Measurements from ENCODE around the gene EIF4A3. TPM values are rescaled to one million over a fixed set of nuclear protein-coding genes. Genes with fewer than 3 reads are reported as not detected.

EIF4A3 gene
- total RNA-seq, 1 donor from 2014 or later = 89.9 TPM

- no peak overlapping the region for H3K9ac ChIP-seq (ENCODE audit: low read length)
- no peaks in the 10 kb centered on the region for H3K36me3 Mint-ChIP-seq (ENCODE audit: low read depth, unreplicated experiment)
- DNase-seq (ENCODE audit: low read depth) (no peak), FAIRE-seq (no peak)
- H2AFZ ChIP-seq (ENCODE audit: low read depth, low read length) = no peak overlapping the region
- peaks cover 7% of the 10 kb centered on the region for H3K4me1 Mint-ChIP-seq (ENCODE audit: low read depth, unreplicated experiment)
- H3K4me3 ChIP-seq (ENCODE audit: insufficient read depth, low read depth, low read length) = no peak overlapping the region
- H3K4me1 ChIP-seq (ENCODE audit: insufficient read depth, low read length) = no peaks in the 10 kb centered on the region
- H3K9me3 ChIP-seq (ENCODE audit: insufficient read depth, low read depth, low read length) = no peaks in the 10 kb centered on the region
- H3K4me2 ChIP-seq (ENCODE audit: low read length) = no peak overlapping the region
- peaks cover 5% of the 10 kb centered on the region for H3K9me3 Mint-ChIP-seq (ENCODE audit: unreplicated experiment)
- TF ChIP-seq CTCF (IDR thresholded peaks at IDR 0.05; ENCODE audit: insufficient read depth, low read depth, low read length) (no peak), EZH2 (IDR thresholded peaks at IDR 0.05; ENCODE audit: insufficient read depth, low read length) (no peak)
- H3K27me3 ChIP-seq (ENCODE audit: insufficient read depth, low read length) = peaks cover 13% of the 10 kb centered on the region
- H3K79me2 ChIP-seq (ENCODE audit: insufficient read depth, low read length) = no peaks in the 10 kb centered on the region
- no peaks in the 10 kb centered on the region for H3K36me3 ChIP-seq (ENCODE audit: insufficient read depth, low read length)
- peaks cover 31% of the 10 kb centered on the region for H3K27me3 Mint-ChIP-seq (ENCODE audit: low read depth, unreplicated experiment)
- H3K27ac Mint-ChIP-seq (ENCODE audit: unreplicated experiment) = no peak overlapping the region
- H3K4me3 Mint-ChIP-seq (ENCODE audit: unreplicated experiment) = no peak overlapping the region
- no peak overlapping the region for H3K27ac ChIP-seq (ENCODE audit: low read depth, low read length)
- no peaks in the 10 kb centered on the region for H4K20me1 ChIP-seq (ENCODE audit: insufficient read depth, low read length)
These were observed 42.7 kb upstream of the EIF4A3 start for GRCh38 chr17:80189611-80190010.

DNA sequence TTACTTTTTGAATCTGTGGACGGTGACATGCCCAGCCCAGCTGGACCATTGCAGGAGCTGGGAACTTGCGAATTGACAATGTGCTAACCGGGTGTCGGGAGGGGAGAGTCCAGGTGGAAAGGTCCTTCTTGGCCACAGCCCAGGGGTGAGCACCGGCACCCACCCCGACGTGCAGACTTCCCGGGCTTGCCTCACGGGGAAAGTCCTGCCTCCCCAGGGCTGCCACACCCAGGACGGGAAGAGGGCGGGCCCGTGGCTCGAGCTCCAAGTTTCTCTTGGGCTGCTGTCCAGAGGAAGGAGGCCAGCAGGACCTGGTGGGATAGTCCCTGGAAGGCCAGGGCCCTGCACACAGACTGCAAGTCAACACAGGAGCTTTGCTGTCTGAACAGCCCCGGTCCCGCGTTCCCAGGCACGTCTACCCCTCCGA, 40.6 kb upstream of the EIF4A3 start:
- TF ChIP-seq CTCF (IDR thresholded peaks at IDR 0.05; ENCODE audit: insufficient read depth, low read depth, low read length) = no peak
- TF ChIP-seq EZH2 (IDR thresholded peaks at IDR 0.05; ENCODE audit: insufficient read depth, low read length) = no peak
- Mint-ChIP-seq H3K4me1 (ENCODE audit: low read depth, unreplicated experiment) (peaks cover 7% of the 10 kb centered on the region), H3K27me3 (ENCODE audit: low read depth, unreplicated experiment) (peaks cover 27% of the 10 kb centered on the region), H3K36me3 (ENCODE audit: low read depth, unreplicated experiment) (no peaks in the 10 kb centered on the region), H3K4me3 (ENCODE audit: unreplicated experiment) (no peak overlapping the region), H3K27ac (ENCODE audit: unreplicated experiment) (no peak overlapping the region), H3K9me3 (ENCODE audit: unreplicated experiment) (no peaks in the 10 kb centered on the region)
- no peak overlapping the region for H3K4me2 ChIP-seq (ENCODE audit: low read length)
- no peaks in the 10 kb centered on the region for H3K79me2 ChIP-seq (ENCODE audit: insufficient read depth, low read length)
- peaks cover 16% of the 10 kb centered on the region for H3K27me3 ChIP-seq (ENCODE audit: insufficient read depth, low read length)
- H2AFZ ChIP-seq (ENCODE audit: low read depth, low read length) = no peak overlapping the region
- H4K20me1 ChIP-seq (ENCODE audit: insufficient read depth, low read length) = no peaks in the 10 kb centered on the region
- no peak overlapping the region for H3K9ac ChIP-seq (ENCODE audit: low read length)
- no peak overlapping the region for H3K4me3 ChIP-seq (ENCODE audit: insufficient read depth, low read depth, low read length)
- no peaks in the 10 kb centered on the region for H3K9me3 ChIP-seq (ENCODE audit: insufficient read depth, low read depth, low read length)
- DNase-seq (ENCODE audit: low read depth) (peak; percentile 5), FAIRE-seq (no peak)
- H3K36me3 ChIP-seq (ENCODE audit: insufficient read depth, low read length) = no peaks in the 10 kb centered on the region
- H3K4me1 ChIP-seq (ENCODE audit: insufficient read depth, low read length) = no peaks in the 10 kb centered on the region
- H3K27ac ChIP-seq (ENCODE audit: low read depth, low read length) = no peak overlapping the region

DNA sequence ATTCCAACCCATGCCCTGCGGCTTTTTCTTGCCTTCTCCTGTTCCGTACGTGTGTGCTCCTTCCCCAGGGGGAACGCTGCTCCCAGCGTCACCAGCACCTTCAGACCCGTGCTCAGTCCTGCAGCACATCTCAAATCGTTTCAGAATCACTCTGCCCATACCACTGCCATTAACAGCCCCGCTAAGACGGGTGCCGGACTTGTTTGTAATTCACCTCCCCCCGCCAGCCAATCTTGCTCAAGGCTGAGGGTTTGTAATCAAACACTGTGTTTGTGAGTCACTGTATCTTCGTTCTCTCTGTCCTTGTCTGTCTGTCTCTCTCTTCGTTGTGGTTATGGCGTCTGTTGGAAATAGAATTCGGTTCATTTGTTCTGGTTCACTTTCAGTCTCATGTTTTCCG, 40.2 kb upstream of the EIF4A3 start:
- no peak for FAIRE-seq
- no peak overlapping the region for H3K4me2 ChIP-seq (ENCODE audit: low read length)
- peaks cover 28% of the 10 kb centered on the region for H3K27me3 Mint-ChIP-seq (ENCODE audit: low read depth, unreplicated experiment)

More for the DNA sequence above, 40.2 kb upstream of the EIF4A3 start:
- H2AFZ ChIP-seq (ENCODE audit: low read depth, low read length) = no peak overlapping the region
- Mint-ChIP-seq H3K27ac (ENCODE audit: unreplicated experiment) (no peak overlapping the region), H3K4me1 (ENCODE audit: low read depth, unreplicated experiment) (peaks cover 6% of the 10 kb centered on the region), H3K9me3 (ENCODE audit: unreplicated experiment) (no peaks in the 10 kb centered on the region), H3K36me3 (ENCODE audit: low read depth, unreplicated experiment) (no peaks in the 10 kb centered on the region), H3K4me3 (ENCODE audit: unreplicated experiment) (no peak overlapping the region)
- H3K27ac ChIP-seq (ENCODE audit: low read depth, low read length) = no peak overlapping the region
- DNase-seq (ENCODE audit: low read depth) = peak; percentile 41
- no peak overlapping the region for H3K9ac ChIP-seq (ENCODE audit: low read length)
- H3K4me3 ChIP-seq (ENCODE audit: insufficient read depth, low read depth, low read length) = no peak overlapping the region
- TF ChIP-seq CTCF (IDR thresholded peaks at IDR 0.05; ENCODE audit: insufficient read depth, low read depth, low read length) (no peak), EZH2 (IDR thresholded peaks at IDR 0.05; ENCODE audit: insufficient read depth, low read length) (no peak)
- no peaks in the 10 kb centered on the region for H4K20me1 ChIP-seq (ENCODE audit: insufficient read depth, low read length)
- H3K9me3 ChIP-seq (ENCODE audit: insufficient read depth, low read depth, low read length) = no peaks in the 10 kb centered on the region
- no peaks in the 10 kb centered on the region for H3K4me1 ChIP-seq (ENCODE audit: insufficient read depth, low read length)
- H3K27me3 ChIP-seq (ENCODE audit: insufficient read depth, low read length) = peaks cover 13% of the 10 kb centered on the region
- H3K79me2 ChIP-seq (ENCODE audit: insufficient read depth, low read length) = no peaks in the 10 kb centered on the region
- no peaks in the 10 kb centered on the region for H3K36me3 ChIP-seq (ENCODE audit: insufficient read depth, low read length)
